ENCODE measurements around the gene NMNAT3. TPM values are rescaled to one million over a fixed set of nuclear protein-coding genes. Genes with fewer than 3 reads are reported as not detected.

Gene NMNAT3
- total and polyA plus RNA-seq, 4 donors, result 1.9 to 19.7 (median 2.9) TPM

GRCh38 chr3:139710212-139710611 lies 32.4 kb upstream of the NMNAT3 start:
- no peak overlapping the region for H3K27ac ChIP-seq (ENCODE audit: low read depth in 1 of 2, low read length in 2 of 2)
- H3K36me3 ChIP-seq (ENCODE audit: control insufficient read depth in 4 of 4, insufficient read depth in 3 of 4, low read depth in 1 of 4, low read length in 3 of 4), result no peaks in the 10 kb centered on the region
- 49% methylated on average over 3 of the region's 3 CpGs for WGBS
- H3K9ac ChIP-seq (ENCODE audit: low read depth in 1 of 2, low read length in 2 of 2), result no peak overlapping the region
- no peaks in the 10 kb centered on the region for H3K4me1 ChIP-seq (ENCODE audit: control insufficient read depth in 4 of 4, insufficient read depth in 4 of 4, low read length in 3 of 4)
- TF ChIP-seq REST (IDR thresholded peaks at IDR 0.05) (no peak), RAD21 (IDR thresholded peaks at IDR 0.05) (no peak), MAX (IDR thresholded peaks at IDR 0.05) (no peak), EGR1 (IDR thresholded peaks at IDR 0.05; ENCODE audit: low read depth in 2 of 2) (no peak), FOXA1 (IDR thresholded peaks at IDR 0.05) (no peak), JUND (IDR thresholded peaks at IDR 0.05) (no peak), GABPA (IDR thresholded peaks at IDR 0.05 in 1 of 2, conservative IDR thresholded peaks at IDR 0.05 in 1 of 2) (no peak), NR2F2 (IDR thresholded peaks at IDR 0.05) (no peak), FOXA2 (IDR thresholded peaks at IDR 0.05) (no peak), YY1 (IDR thresholded peaks at IDR 0.05) (no peak), HNF4A (conservative IDR thresholded peaks at IDR 0.05) (no peak)
- no peaks in the 10 kb centered on the region for H3K9me3 ChIP-seq (ENCODE audit: control insufficient read depth in 4 of 4, low read length in 3 of 4)
- no peak overlapping the region for H3K4me3 ChIP-seq (ENCODE audit: low read depth in 1 of 3, low read length in 3 of 3)
- H3K27me3 ChIP-seq (ENCODE audit: control insufficient read depth in 4 of 4, insufficient read depth in 4 of 4, low read length in 3 of 4), result no peaks in the 10 kb centered on the region
- no peak for DNase-seq (ENCODE audit: low spot score)

GRCh38 chr3:139705631-139706030 lies 27.9 kb upstream of the NMNAT3 start:
- Histone ChIP-seq H3K27ac (ENCODE audit: low read depth in 1 of 2, low read length in 2 of 2) (no peak overlapping the region), H3K9me3 (ENCODE audit: control insufficient read depth in 4 of 4, low read length in 3 of 4) (no peaks in the 10 kb centered on the region), H3K4me3 (ENCODE audit: low read depth in 1 of 3, low read length in 3 of 3) (no peak overlapping the region), H3K27me3 (ENCODE audit: control insufficient read depth in 4 of 4, insufficient read depth in 4 of 4, low read length in 3 of 4) (peaks cover 0 to 3% (median 0%) of the 10 kb centered on the region in 4 donors), H3K9ac (ENCODE audit: low read depth in 1 of 2, low read length in 2 of 2) (no peak overlapping the region), H3K4me1 (ENCODE audit: control insufficient read depth in 4 of 4, insufficient read depth in 4 of 4, low read length in 3 of 4) (no peaks in the 10 kb centered on the region), H3K36me3 (ENCODE audit: control insufficient read depth in 4 of 4, insufficient read depth in 3 of 4, low read depth in 1 of 4, low read length in 3 of 4) (no peaks in the 10 kb centered on the region)
- 86% methylated on average over 3 of the region's 3 CpGs for WGBS
- DNase-seq (ENCODE audit: low spot score), result no peak
- TF ChIP-seq FOXA2 (IDR thresholded peaks at IDR 0.05) (no peak), ATF3 (IDR thresholded peaks at IDR 0.05) (no peak), TAF1 (conservative IDR thresholded peaks at IDR 0.05) (no peak), FOXA1 (IDR thresholded peaks at IDR 0.05) (no peak)

GRCh38 chr3:139696314-139696604 lies 18.5 kb upstream of the NMNAT3 start:
- whole genome bisulfite sequencing, result 95% methylated on average over 2 of the region's 2 CpGs
- no peaks in the 10 kb centered on the region for H3K36me3 ChIP-seq (ENCODE audit: control insufficient read depth in 4 of 4, insufficient read depth in 3 of 4, low read depth in 1 of 4, low read length in 3 of 4)
- H3K4me1 ChIP-seq (ENCODE audit: control insufficient read depth in 4 of 4, insufficient read depth in 4 of 4, low read length in 3 of 4), result no peaks in the 10 kb centered on the region
- no peaks in the 10 kb centered on the region for H3K27me3 ChIP-seq (ENCODE audit: control insufficient read depth in 4 of 4, insufficient read depth in 4 of 4, low read length in 3 of 4)
- H3K9ac ChIP-seq (ENCODE audit: low read depth in 1 of 2, low read length in 2 of 2), result no peak overlapping the region
- DNase-seq (ENCODE audit: low spot score), result no peak
- no peaks in the 10 kb centered on the region for H3K9me3 ChIP-seq (ENCODE audit: control insufficient read depth in 4 of 4, low read length in 3 of 4)
- H3K27ac ChIP-seq (ENCODE audit: low read depth in 1 of 2, low read length in 2 of 2), result no peak overlapping the region
- no peak overlapping the region for H3K4me3 ChIP-seq (ENCODE audit: low read depth in 1 of 3, low read length in 3 of 3)
- no peak for TF ChIP-seq ZBTB33 (IDR thresholded peaks at IDR 0.05)
- TF ChIP-seq GABPA (IDR thresholded peaks at IDR 0.05 in 1 of 2, conservative IDR thresholded peaks at IDR 0.05 in 1 of 2), result no peak
- TF ChIP-seq FOXA1 (IDR thresholded peaks at IDR 0.05), result no peak
- TF ChIP-seq MAX (IDR thresholded peaks at IDR 0.05), result no peak
- TF ChIP-seq NR2F2 (IDR thresholded peaks at IDR 0.05), result no peak
- no peak for TF ChIP-seq YY1 (IDR thresholded peaks at IDR 0.05)
- TF ChIP-seq RXRA (IDR thresholded peaks at IDR 0.05), result no peak
- no peak for TF ChIP-seq HNF4A (conservative IDR thresholded peaks at IDR 0.05)
- no peak for TF ChIP-seq RAD21 (IDR thresholded peaks at IDR 0.05)
- TF ChIP-seq SP1 (IDR thresholded peaks at IDR 0.05), result no peak
- TF ChIP-seq CTCF (IDR thresholded peaks at IDR 0.05; ENCODE audit: low read depth, low read length, missing input control), result no peak
- no peak for TF ChIP-seq FOXA2 (IDR thresholded peaks at IDR 0.05)
- no peak for TF ChIP-seq ATF3 (IDR thresholded peaks at IDR 0.05)
- TF ChIP-seq JUND (IDR thresholded peaks at IDR 0.05), result no peak
- no peak for TF ChIP-seq TAF1 (conservative IDR thresholded peaks at IDR 0.05)
- TF ChIP-seq EGR1 (IDR thresholded peaks at IDR 0.05; ENCODE audit: low read depth in 2 of 2), result no peak
